Neural cell (in vitro differentiated cells): Measurements from ENCODE around the gene ARL15.

Experiments
- EZH2 ChIP-seq: fragments of 200-600, 300-800 bp; shearing (Covaris generic), sonication (generic); IDR thresholded peaks from 2 replicates; pipeline ENCODE4 v1.6.1; 2014; ENCODE audit warnings: antibody characterized with exemption, low read length, borderline replicate concordance, mild to moderate bottlenecking; ENCODE audit not compliant: insufficient read depth, poor library complexity, severe bottlenecking
- POLR2AphosphoS5 ChIP-seq: IDR thresholded peaks from 2 replicates; pipeline ENCODE4 v1.6.1; 2012
- RAD21 ChIP-seq: fragments of 450-650 bp; conservative IDR thresholded peaks from 2 replicates; pipeline ENCODE4 v1.6.1; 2014; ENCODE audit warnings: antibody characterized with exemption, mild to moderate bottlenecking, moderate library complexity
- SMC3 ChIP-seq: fragments of 450-650 bp; conservative IDR thresholded peaks from 2 replicates; pipeline ENCODE4 v1.6.1; 2014; ENCODE audit warnings: antibody characterized with exemption, mild to moderate bottlenecking, moderate library complexity; ENCODE audit not compliant: poor library complexity
- TAF1 ChIP-seq: IDR thresholded peaks from 2 replicates; pipeline ENCODE4 v1.6.1; 2012; ENCODE audit warnings: low read depth
- TF ChIP-seq, protein P1 (sequence below): fragments of 450-650 bp; IDR thresholded peaks from 2 replicates; pipeline ENCODE4 v1.5.1; 2014; ENCODE audit warnings: antibody characterized with exemption, mild to moderate bottlenecking, moderate library complexity; ENCODE audit not compliant: poor library complexity, severe bottlenecking

- TF ChIP-seq POLR2AphosphoS5 (no peak), RAD21 (no peak), EZH2 (no peak), TAF1 (no peak), SMC3 (no peak)
- TF ChIP-seq, protein P1, sequence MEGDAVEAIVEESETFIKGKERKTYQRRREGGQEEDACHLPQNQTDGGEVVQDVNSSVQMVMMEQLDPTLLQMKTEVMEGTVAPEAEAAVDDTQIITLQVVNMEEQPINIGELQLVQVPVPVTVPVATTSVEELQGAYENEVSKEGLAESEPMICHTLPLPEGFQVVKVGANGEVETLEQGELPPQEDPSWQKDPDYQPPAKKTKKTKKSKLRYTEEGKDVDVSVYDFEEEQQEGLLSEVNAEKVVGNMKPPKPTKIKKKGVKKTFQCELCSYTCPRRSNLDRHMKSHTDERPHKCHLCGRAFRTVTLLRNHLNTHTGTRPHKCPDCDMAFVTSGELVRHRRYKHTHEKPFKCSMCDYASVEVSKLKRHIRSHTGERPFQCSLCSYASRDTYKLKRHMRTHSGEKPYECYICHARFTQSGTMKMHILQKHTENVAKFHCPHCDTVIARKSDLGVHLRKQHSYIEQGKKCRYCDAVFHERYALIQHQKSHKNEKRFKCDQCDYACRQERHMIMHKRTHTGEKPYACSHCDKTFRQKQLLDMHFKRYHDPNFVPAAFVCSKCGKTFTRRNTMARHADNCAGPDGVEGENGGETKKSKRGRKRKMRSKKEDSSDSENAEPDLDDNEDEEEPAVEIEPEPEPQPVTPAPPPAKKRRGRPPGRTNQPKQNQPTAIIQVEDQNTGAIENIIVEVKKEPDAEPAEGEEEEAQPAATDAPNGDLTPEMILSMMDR: no peak
These were observed 269.6 kb downstream of the ARL15 start for GRCh38 chr5:54040804-54041203.
